Loucy (cell line): ENCODE results near the gene ENTREP1.

Source experiments
- H2AFZ ChIP-seq: fragments of 200-600 bp; sonication (generic); 2 replicates; pipeline ENCODE4 v1.6.0; 2016; ENCODE audit warnings: antibody characterized with exemption, mild to moderate bottlenecking, low read length, moderate library complexity
- H3F3A ChIP-seq: fragments of 200-600 bp; 2 replicates; pipeline ENCODE4 v1.6.0; 2016; ENCODE audit warnings: antibody characterized with exemption, low read depth, mild to moderate bottlenecking
- H3K27me3 ChIP-seq: fragments of 200-600 bp; sonication (generic); 2 replicates; pipeline ENCODE4 v1.6.1; 2014; ENCODE audit warnings: low read length, mild to moderate bottlenecking; ENCODE audit not compliant: insufficient read depth, poor library complexity, severe bottlenecking
- H3K36me3 ChIP-seq: fragments of 200-600 bp; sonication (generic); 2 replicates; pipeline ENCODE4 v1.6.1; 2016; ENCODE audit warnings: low read length; ENCODE audit not compliant: insufficient read depth
- H3K4me1 ChIP-seq: fragments of 200-600 bp; sonication (generic); 2 replicates; pipeline ENCODE4 v1.5.1; 2014; ENCODE audit warnings: low read length, mild to moderate bottlenecking; ENCODE audit not compliant: insufficient read depth, poor library complexity, severe bottlenecking
- H3K4me2 ChIP-seq: fragments of 200-600 bp; sonication (generic); 2 replicates; pipeline ENCODE4 v1.6.0; 2014; ENCODE audit warnings: antibody characterized with exemption, low read length, low read depth, mild to moderate bottlenecking; ENCODE audit not compliant: poor library complexity, severe bottlenecking
- H3K4me3 ChIP-seq: fragments of 200-600 bp; sonication (generic); 2 replicates; pipeline ENCODE4 v1.5.1; 2014; ENCODE audit warnings: low read length, mild to moderate bottlenecking, mixed read lengths; ENCODE audit not compliant: poor library complexity, severe bottlenecking
- H3K79me2 ChIP-seq: fragments of 200-600 bp; sonication (generic); 2 replicates; pipeline ENCODE4 v1.6.1; 2014; ENCODE audit warnings: low read length; ENCODE audit not compliant: insufficient read depth
- H3K9ac ChIP-seq: fragments of 200-600 bp; sonication (generic); 2 replicates; pipeline ENCODE4 v1.6.0; 2014; ENCODE audit warnings: mild to moderate bottlenecking, low read depth, low read length, moderate library complexity; ENCODE audit not compliant: poor library complexity, severe bottlenecking
- H3K9me2 ChIP-seq: fragments of 200-600 bp; sonication (generic); replicated peaks from 2 replicates; pipeline ENCODE4 v1.6.1; 2016; ENCODE audit warnings: low read depth, low read length, mixed read lengths
- H3K9me3 ChIP-seq: fragments of 200-600 bp; sonication (generic); 2 replicates; pipeline ENCODE4 v1.6.1; 2014; ENCODE audit warnings: mild to moderate bottlenecking, antibody characterized with exemption, low read length, low read depth; ENCODE audit not compliant: insufficient read depth
- H4K20me1 ChIP-seq: fragments of 200-600 bp; sonication (generic); 2 replicates; pipeline ENCODE4 v1.6.0; 2014; ENCODE audit warnings: antibody characterized with exemption, low read length, mild to moderate bottlenecking; ENCODE audit not compliant: insufficient read depth, poor library complexity, severe bottlenecking
- CTCF ChIP-seq: fragments of 200-600 bp; sonication (generic); conservative IDR thresholded peaks from 2 replicates; pipeline ENCODE4 v1.5.1; 2014; ENCODE audit warnings: mild to moderate bottlenecking, antibody characterized with exemption, low read length
- EZH2phosphoT487 ChIP-seq: fragments of 200-600 bp; IDR thresholded peaks from 2 replicates; pipeline ENCODE4 v1.6.1; 2018; ENCODE audit warnings: antibody characterized with exemption, mild to moderate bottlenecking, moderate library complexity, borderline replicate concordance

The ENTREP1 gene

GRCh38 chr9:69324549-69325401, at the start of gene ENTREP1:
TSS of gene ENTREP1 (plus strand) at chr9:69325215. CDS start at chr9:69325310, 95 bp downstream.
- Histone ChIP-seq H3K4me1 (no peaks in the 10 kb centered on the region), H3K4me2 (no peak within 1 kb of the TSS), H3K9me3 (no peaks in the 10 kb centered on the region), H3K36me3 (no peaks in the 10 kb centered on the region), H4K20me1 (no peaks in the 10 kb centered on the region), H3K4me3 (no peak within 1 kb of the TSS), H3K9me2 (no peaks in the 10 kb centered on the region), H3F3A (no peaks in the 10 kb centered on the region), H2AFZ (no peak within 1 kb of the TSS), H3K27me3 (no peaks in the 10 kb centered on the region), H3K9ac (no peak within 1 kb of the TSS), H3K79me2 (no peaks in the 10 kb centered on the region)
- no peak for TF ChIP-seq CTCF
- no peak for TF ChIP-seq EZH2phosphoT487

- no peaks in the 10 kb centered on the region for H3K79me2 ChIP-seq
- no peaks in the 10 kb centered on the region for H3K9me2 ChIP-seq
These were observed 48.2 kb upstream of the ENTREP1 start for GRCh38 chr9:69276775-69277174.

GRCh38 chr9:69279084-69279731, 45.8 kb upstream of the ENTREP1 start:
- no peak overlapping the region for H3K4me3 ChIP-seq
- H3K36me3 ChIP-seq = no peaks in the 10 kb centered on the region

More at GRCh38 chr9:69276775-69277174, 48.2 kb upstream of the ENTREP1 start:
- H3K9me3 ChIP-seq = no peaks in the 10 kb centered on the region
- H3K36me3 ChIP-seq = no peaks in the 10 kb centered on the region
- H2AFZ ChIP-seq = no peak overlapping the region
- no peaks in the 10 kb centered on the region for H4K20me1 ChIP-seq
- H3K4me2 ChIP-seq = no peak overlapping the region
- no peak overlapping the region for H3K9ac ChIP-seq
- no peaks in the 10 kb centered on the region for H3F3A ChIP-seq
- TF ChIP-seq EZH2phosphoT487 (no peak), CTCF (no peak)
- no peak overlapping the region for H3K4me3 ChIP-seq
- H3K4me1 ChIP-seq = no peaks in the 10 kb centered on the region
- H3K27me3 ChIP-seq = no peaks in the 10 kb centered on the region

More at GRCh38 chr9:69279084-69279731, 45.8 kb upstream of the ENTREP1 start:
- Histone ChIP-seq H3K9me2 (no peaks in the 10 kb centered on the region), H3K79me2 (no peaks in the 10 kb centered on the region), H3K4me2 (no peak overlapping the region), H3K4me1 (no peaks in the 10 kb centered on the region), H2AFZ (no peak overlapping the region), H4K20me1 (no peaks in the 10 kb centered on the region), H3K27me3 (no peaks in the 10 kb centered on the region), H3K9me3 (no peaks in the 10 kb centered on the region), H3K9ac (no peak overlapping the region), H3F3A (no peaks in the 10 kb centered on the region)
- TF ChIP-seq EZH2phosphoT487 = no peak
- no peak for TF ChIP-seq CTCF
